CD4-positive, alpha-beta T cell (primary cell): Measurements from ENCODE around the gene ARID4B. TPM values are rescaled to one million over a fixed set of nuclear protein-coding genes. Genes with fewer than 3 reads are reported as not detected.

Experiments
- ATAC-seq: fragments of 200-7000 bp; cut with Tn5 transposase; one replicate; pipeline ENCODE4 v1.10.0; 2022; ENCODE audit warnings: mild to moderate bottlenecking; ENCODE audit not compliant: poor library complexity
- CTCF ChIA-PET: fragments of 350-600 bp; sonication (Branson Sonifier 250); formaldehyde crosslinking; loops from one replicate; lab custom pipeline; 2021; ENCODE audit warnings: antibody characterized with exemption, inconsistent platforms; lab: Charles Lee
- POLR2A ChIA-PET: fragments of 350-600 bp; sonication (Branson Sonifier 250); formaldehyde crosslinking; loops from one replicate; lab custom pipeline; 2021; ENCODE audit warnings: antibody characterized with exemption, inconsistent platforms; lab: Charles Lee
- DNase-seq, 14 experiments: peaks; one replicate each; pipeline ENCODE4 v3.0.0-alpha.2; 2013 to 2020; ENCODE audit warnings: mixed read lengths in 2 of 14
- H3K27ac ChIP-seq, 2 donors: one replicate each; pipeline versions ENCODE4 v1.5.1 to v1.7.0; 2013; ENCODE audit warnings: low read length in 2 of 2, low read depth in 1 of 2, mild to moderate bottlenecking in 1 of 2
- H3K27me3 ChIP-seq, 2 experiments: 1 replicate in 1 of 2; 2 replicates in 1 of 2; pipeline versions ENCODE4 v1.6.1 to v1.7.0; 2013; ENCODE audit warnings: low read length in 2 of 2, control low read depth in 1 of 2, mild to moderate bottlenecking in 1 of 2, moderate library complexity in 1 of 2; ENCODE audit not compliant: insufficient read depth in 2 of 2, control insufficient read depth in 1 of 2
- H3K36me3 ChIP-seq: one replicate; pipeline ENCODE4 v1.6.1; 2013; ENCODE audit warnings: low read length, control low read depth; ENCODE audit not compliant: insufficient read depth
- H3K4me1 ChIP-seq: one replicate; pipeline ENCODE4 v1.6.1; 2013; ENCODE audit warnings: low read length, control low read depth; ENCODE audit not compliant: insufficient read depth
- H3K4me3 ChIP-seq: one replicate; pipeline ENCODE4 v1.5.1; 2013; ENCODE audit warnings: mild to moderate bottlenecking, low read length, moderate library complexity
- H3K9me3 ChIP-seq, 2 experiments: 1 replicate in 1 of 2; 2 replicates in 1 of 2; pipeline versions ENCODE4 v1.6.1 to v1.7.0; 2013; ENCODE audit warnings: low read length in 2 of 2, mild to moderate bottlenecking in 2 of 2, control low read depth in 1 of 2, moderate library complexity in 1 of 2; ENCODE audit not compliant: control insufficient read depth in 1 of 2, insufficient read depth in 1 of 2
- H3K27ac Mint-ChIP-seq: one replicate; pipeline ENCODE4 v1.8.0; 2020; ENCODE audit warnings: mixed read lengths
- H3K27me3 Mint-ChIP-seq: one replicate; pipeline ENCODE4 v1.8.0; 2021; ENCODE audit warnings: mixed read lengths
- H3K36me3 Mint-ChIP-seq: one replicate; pipeline ENCODE4 v1.8.0; 2021; ENCODE audit warnings: low read depth, mixed read lengths
- H3K4me1 Mint-ChIP-seq: one replicate; pipeline ENCODE4 v1.8.0; 2021; ENCODE audit warnings: low read depth, mixed read lengths
- H3K4me3 Mint-ChIP-seq: one replicate; pipeline ENCODE4 v1.8.0; 2020; ENCODE audit warnings: mild to moderate bottlenecking, mixed read lengths
- H3K9me3 Mint-ChIP-seq: one replicate; pipeline ENCODE4 v1.8.0; 2020; ENCODE audit warnings: mixed read lengths
- CTCF ChIP-seq: fragments of 200-600 bp; IDR thresholded peaks from one replicate; pipeline ENCODE4 v1.8.0; 2022; ENCODE audit warnings: antibody characterized with exemption, mild to moderate bottlenecking
- intact Hi-C, 2 experiments: fragments of 100-400 bp; cut with DNase I in 1 of 2; cut with micrococcal nuclease in 1 of 2; formaldehyde crosslinking; loops; one replicate each; pipeline versions ENCODE4 v1.15.1 to v1.9.0; 2023 to 2025; cut with DNase I, micrococcal nuclease
- total RNA-seq, 174 experiments: library from RNA in 2 of 174; stranded (reverse) in 2 of 174; gene quantifications; one replicate each; pipeline ENCODE4 v1.2.3 and lab custom pipeline; 2021 to 2026

The ARID4B gene
- total RNA-seq, 2 experiments from 2014 or later, result 127 to 130 TPM

- intact Hi-C loops, result loop anchor here in 1 of 2 experiments (10.0 kb wide), 1 partner anchor 65 kb away; no protein-coding TSS in a partner anchor
- Histone ChIP-seq H3K4me3 (no peak overlapping the region), H3K27me3 (no peaks in the 10 kb centered on the region), H3K4me1 (no peaks in the 10 kb centered on the region), H3K27ac (no peak overlapping the region), H3K36me3 (peaks cover 71% of the 10 kb centered on the region), H3K9me3 (no peaks in the 10 kb centered on the region)
- CTCF ChIA-PET, result interaction anchor here (0.7 kb wide), 1 partner anchor 645 kb away, joined by 9 read pairs; no protein-coding TSS in a partner anchor
- Mint-ChIP-seq H3K9me3 (no peaks in the 10 kb centered on the region), H3K4me1 (no peaks in the 10 kb centered on the region), H3K4me3 (no peak overlapping the region), H3K27me3 (no peaks in the 10 kb centered on the region), H3K36me3 (peaks cover 73% of the 10 kb centered on the region), H3K27ac (no peak overlapping the region)
- POLR2A ChIA-PET, result no interaction called here
- no peak for TF ChIP-seq CTCF
- no peak for DNase-seq
- ATAC-seq, result no peak
Observed at GRCh38 chr1:235169986-235170385, 158.0 kb downstream of the ARID4B start.

GRCh38 chr1:235168375-235168774 lies 159.6 kb downstream of the ARID4B start:
- H3K4me1 ChIP-seq, result no peaks in the 10 kb centered on the region
- no peak for DNase-seq
- no peaks in the 10 kb centered on the region for H3K9me3 ChIP-seq
- Mint-ChIP-seq H3K36me3 (peaks cover 61% of the 10 kb centered on the region), H3K27ac (no peak overlapping the region), H3K4me3 (no peak overlapping the region), H3K9me3 (no peaks in the 10 kb centered on the region), H3K27me3 (no peaks in the 10 kb centered on the region), H3K4me1 (no peaks in the 10 kb centered on the region)
- ATAC-seq, result no peak
- H3K36me3 ChIP-seq, result peaks cover 58% of the 10 kb centered on the region
- TF ChIP-seq CTCF, result no peak
- H3K27me3 ChIP-seq, result no peaks in the 10 kb centered on the region
- H3K4me3 ChIP-seq, result no peak overlapping the region
- intact Hi-C loops, result loop anchor here in 1 of 2 experiments (10.0 kb wide), 1 partner anchor 64 kb away; no protein-coding TSS in a partner anchor
- H3K27ac ChIP-seq, result no peak overlapping the region
- CTCF ChIA-PET, result no interaction called here
- POLR2A ChIA-PET, result interaction anchor here (0.8 to 1.1 kb wide), 2 partner anchors 12 to 65 kb away, joined by 3 to 4 read pairs; no protein-coding TSS in a partner anchor

- no peaks in the 10 kb centered on the region for H3K27me3 ChIP-seq
- no peaks in the 10 kb centered on the region for H3K9me3 ChIP-seq
- H3K9me3 Mint-ChIP-seq, result no peaks in the 10 kb centered on the region
- ChIA-PET CTCF (interaction anchor here (0.7 to 1.3 kb wide), 7 partner anchors 11 to 255 kb away, joined by 3 to 4 read pairs (median 3); no protein-coding TSS in a partner anchor), POLR2A (interaction anchor here (0.6 to 2.1 kb wide), 29 partner anchors 10 to 1633 kb away, joined by 3 to 67 read pairs (median 6); partner anchors contain the start of genes ARID4B, B3GALNT2, GGPS1 and IRF2BP2)
- peaks cover 31% of the 10 kb centered on the region for H3K36me3 ChIP-seq
- peaks cover 26% of the 10 kb centered on the region for H3K4me1 Mint-ChIP-seq
- DNase-seq (peak in 1 of 14 experiments; percentile 26), ATAC-seq (no peak)
- peak overlapping the region; percentile 95 for H3K4me3 Mint-ChIP-seq
- peak overlapping the region; percentile 97 for H3K27ac Mint-ChIP-seq
- TF ChIP-seq CTCF, result no peak
- peak overlapping the region; percentile 75 for H3K4me3 ChIP-seq
- no peaks in the 10 kb centered on the region for H3K27me3 Mint-ChIP-seq
- peaks cover 27% of the 10 kb centered on the region for H3K36me3 Mint-ChIP-seq
- peak overlapping the region; percentile 82 to 88 for H3K27ac ChIP-seq
- peaks cover 43% of the 10 kb centered on the region for H3K4me1 ChIP-seq
- intact Hi-C loops, result loop anchor here (1.0 to 10.0 kb wide), 6 partner anchors 33 to 167 kb away; partner anchors contain the start of genes TOMM20 (in 2 of the 2), ARID4B (in 1 of the 2) and GGPS1 (in 1 of the 2)
Observed at GRCh38 chr1:235161685-235162327, 166.2 kb downstream of the ARID4B start.
